Activated naive CD8-positive, alpha-beta T cell treated with anti-CD3 and anti-CD28 coated beads, Interleukin-2, amount 10 ng/mL, durations not matched to agents 7 days and 5 days (primary cell): ENCODE data around the gene RXRB. TPM values are rescaled to one million over a fixed set of nuclear protein-coding genes. Genes with fewer than 3 reads are reported as not detected.
A peak's percentile ranks its signal among the peaks of the same experiment; 100 is the strongest.

Source experiments
- ATAC-seq: fragments of 150-1000 bp; cut with Tn5 transposase; one replicate; pipeline ENCODE4 v1.10.0; 2021; ENCODE audit warnings: low read depth, moderate library complexity
- POLR2A ChIA-PET: fragments of 350-600 bp; sonication (Branson Sonifier 250); formaldehyde crosslinking; loops from one replicate; lab custom pipeline; 2021; ENCODE audit warnings: antibody characterized with exemption; lab: Charles Lee
- DNase-seq: peaks from one replicate; pipeline ENCODE4 v3.0.0; 2021
- H3K27ac Mint-ChIP-seq: one replicate; pipeline ENCODE4 v1.8.0; 2022; ENCODE audit warnings: mild to moderate bottlenecking, mixed read lengths
- H3K27me3 Mint-ChIP-seq: one replicate; pipeline ENCODE4 v1.8.0; 2022; ENCODE audit warnings: mild to moderate bottlenecking, moderate library complexity, mixed read lengths
- H3K36me3 Mint-ChIP-seq: one replicate; pipeline ENCODE4 v1.8.0; 2021; ENCODE audit warnings: mild to moderate bottlenecking, mixed read lengths
- H3K4me1 Mint-ChIP-seq: one replicate; pipeline ENCODE4 v1.8.0; 2021; ENCODE audit warnings: mixed read lengths
- H3K4me3 Mint-ChIP-seq: one replicate; pipeline ENCODE4 v1.8.0; 2022; ENCODE audit warnings: mild to moderate bottlenecking, moderate library complexity, mixed read lengths
- H3K9me3 Mint-ChIP-seq: one replicate; pipeline ENCODE4 v1.8.0; 2021; ENCODE audit warnings: mixed read lengths
- total RNA-seq, 2 experiments: library from RNA; stranded (reverse); gene quantifications; one replicate each; pipeline ENCODE4 v1.2.3, GENCODE V29; 2021

RXRB gene
- total RNA-seq, 2 experiments from 2014 or later, result 54.6 to 60.0 TPM

GRCh38 chr6:33207552-33208090, 7.2 kb upstream of the RXRB start:
- ATAC-seq (no peak), DNase-seq (no peak)
- POLR2A ChIA-PET, result interaction anchor here (0.9 to 2.5 kb wide), 15 partner anchors 8 to 236 kb away, joined by 3 to 26 read pairs (median 4); partner anchors contain the start of gene HLA-DPA1
- peaks cover 34% of the 10 kb centered on the region for H3K4me1 Mint-ChIP-seq
- no peaks in the 10 kb centered on the region for H3K9me3 Mint-ChIP-seq
- H3K27me3 Mint-ChIP-seq, result peaks cover 2% of the 10 kb centered on the region
- H3K36me3 Mint-ChIP-seq, result peaks cover 17% of the 10 kb centered on the region
- H3K4me3 Mint-ChIP-seq, result peak overlapping the region; percentile 91
- H3K27ac Mint-ChIP-seq, result peak overlapping the region; percentile 90

- POLR2A ChIA-PET, result interaction anchor here (1.5 to 2.5 kb wide), 3 partner anchors 9 to 53 kb away, joined by 3 to 26 read pairs (median 4); no protein-coding TSS in a partner anchor
- Mint-ChIP-seq H3K27me3 (no peaks in the 10 kb centered on the region), H3K4me3 (peak overlapping the region; percentile 91), H3K4me1 (peaks cover 38% of the 10 kb centered on the region), H3K9me3 (no peaks in the 10 kb centered on the region), H3K27ac (peak overlapping the region; percentile 90), H3K36me3 (peaks cover 22% of the 10 kb centered on the region)
- no peak for ATAC-seq
- DNase-seq, result no peak
Observed at GRCh38 chr6:33206864-33207551, 6.5 kb upstream of the RXRB start.

GRCh38 chr6:33206027-33206863, 5.8 kb upstream of the RXRB start:
- H3K36me3 Mint-ChIP-seq, result peaks cover 26% of the 10 kb centered on the region
- DNase-seq (no peak), ATAC-seq (no peak)
- peaks cover 42% of the 10 kb centered on the region for H3K4me1 Mint-ChIP-seq
- POLR2A ChIA-PET, result interaction anchor here (0.7 to 1.4 kb wide), 2 partner anchors 23 to 42 kb away, joined by 4 to 5 read pairs; no protein-coding TSS in a partner anchor
- H3K27ac Mint-ChIP-seq, result peak overlapping the region; percentile 62
- H3K4me3 Mint-ChIP-seq, result peak overlapping the region; percentile 46
- no peaks in the 10 kb centered on the region for H3K9me3 Mint-ChIP-seq
- H3K27me3 Mint-ChIP-seq, result no peaks in the 10 kb centered on the region

GRCh38 chr6:33205191-33206026, 4.9 kb upstream of the RXRB start:
- no peak for ATAC-seq
- POLR2A ChIA-PET, result interaction anchor here (0.6 to 1.7 kb wide), 7 partner anchors 22 to 188 kb away, joined by 3 to 15 read pairs (median 5); partner anchors contain the start of genes B3GALT4, RPS18 and VPS52
- peak overlapping the region; percentile 93 for H3K27ac Mint-ChIP-seq
- peak overlapping the region; percentile 97 for H3K4me3 Mint-ChIP-seq
- no peaks in the 10 kb centered on the region for H3K27me3 Mint-ChIP-seq
- H3K36me3 Mint-ChIP-seq, result peaks cover 26% of the 10 kb centered on the region
- H3K9me3 Mint-ChIP-seq, result no peaks in the 10 kb centered on the region
- DNase-seq, result no peak
- peaks cover 42% of the 10 kb centered on the region for H3K4me1 Mint-ChIP-seq

- Mint-ChIP-seq H3K27me3 (no peaks in the 10 kb centered on the region), H3K9me3 (no peaks in the 10 kb centered on the region), H3K36me3 (peaks cover 24% of the 10 kb centered on the region), H3K27ac (peak within 1 kb of the TSS; percentile 93), H3K4me1 (peaks cover 44% of the 10 kb centered on the region), H3K4me3 (peak within 1 kb of the TSS; percentile 97)
- ATAC-seq, result peak; percentile 65
- POLR2A ChIA-PET, result interaction anchor here (0.6 to 1.7 kb wide), 7 partner anchors 21 to 189 kb away, joined by 3 to 15 read pairs (median 5); partner anchors contain the start of genes B3GALT4, RPS18 and VPS52
- peak; percentile 91 for DNase-seq
Observed at GRCh38 chr6:33204415-33205190, 4.1 kb upstream of the RXRB start, which contains the start of gene HSD17B8. Gene HSD17B8 (plus strand): TSS chr6:33204655. CDS start chr6:33204669, 14 bp downstream.

GRCh38 chr6:33204165-33204414, 3.6 kb upstream of the RXRB start:
- H3K4me1 Mint-ChIP-seq, result peaks cover 44% of the 10 kb centered on the region
- peak overlapping the region; percentile 79 for H3K27ac Mint-ChIP-seq
- POLR2A ChIA-PET, result interaction anchor here (1.0 to 1.7 kb wide), 4 partner anchors 20 to 73 kb away, joined by 3 to 15 read pairs (median 5); partner anchors contain the start of genes B3GALT4, RPS18 and VPS52
- ATAC-seq (no peak), DNase-seq (no peak)
- H3K4me3 Mint-ChIP-seq, result peak overlapping the region; percentile 97
- H3K9me3 Mint-ChIP-seq, result no peaks in the 10 kb centered on the region
- H3K36me3 Mint-ChIP-seq, result peaks cover 21% of the 10 kb centered on the region
- no peaks in the 10 kb centered on the region for H3K27me3 Mint-ChIP-seq

GRCh38 chr6:33203443-33204164, 3.1 kb upstream of the RXRB start:
- Mint-ChIP-seq H3K36me3 (peaks cover 21% of the 10 kb centered on the region), H3K4me3 (peak overlapping the region; percentile 97), H3K4me1 (peaks cover 44% of the 10 kb centered on the region), H3K9me3 (no peaks in the 10 kb centered on the region), H3K27ac (peak overlapping the region; percentile 77), H3K27me3 (no peaks in the 10 kb centered on the region)
- DNase-seq, result no peak
- no peak for ATAC-seq
- POLR2A ChIA-PET, result no interaction called here

GRCh38 chr6:33202799-33203198, 2.3 kb upstream of the RXRB start:
- POLR2A ChIA-PET, result interaction anchor here (0.5 kb wide), 1 partner anchor 13 kb away, joined by 3 read pairs; no protein-coding TSS in a partner anchor
- no peaks in the 10 kb centered on the region for H3K9me3 Mint-ChIP-seq
- peaks cover 21% of the 10 kb centered on the region for H3K36me3 Mint-ChIP-seq
- ATAC-seq (no peak), DNase-seq (no peak)
- peak overlapping the region; percentile 96 for H3K27ac Mint-ChIP-seq
- peak overlapping the region; percentile 28 for H3K4me3 Mint-ChIP-seq
- peaks cover 51% of the 10 kb centered on the region for H3K4me1 Mint-ChIP-seq
- H3K27me3 Mint-ChIP-seq, result no peaks in the 10 kb centered on the region

- Mint-ChIP-seq H3K9me3 (no peaks in the 10 kb centered on the region), H3K4me1 (peaks cover 57% of the 10 kb centered on the region), H3K27ac (peak overlapping the region; percentile 96), H3K36me3 (peaks cover 23% of the 10 kb centered on the region), H3K27me3 (no peaks in the 10 kb centered on the region), H3K4me3 (peak overlapping the region; percentile 96)
- ATAC-seq (no peak), DNase-seq (no peak)
- POLR2A ChIA-PET, result no interaction called here
Observed at GRCh38 chr6:33201935-33202334, 1.5 kb upstream of the RXRB start.

GRCh38 chr6:33201147-33201545, 681 bp upstream of the RXRB start:
- ATAC-seq (no peak), DNase-seq (no peak)
- peaks cover 28% of the 10 kb centered on the region for H3K36me3 Mint-ChIP-seq
- peak overlapping the region; percentile 96 for H3K27ac Mint-ChIP-seq
- no peaks in the 10 kb centered on the region for H3K27me3 Mint-ChIP-seq
- H3K4me3 Mint-ChIP-seq, result peak overlapping the region; percentile 96
- POLR2A ChIA-PET, result no interaction called here
- H3K9me3 Mint-ChIP-seq, result no peaks in the 10 kb centered on the region
- peaks cover 56% of the 10 kb centered on the region for H3K4me1 Mint-ChIP-seq

GRCh38 chr6:33199687-33200218, 712 bp downstream of the RXRB start:
- Mint-ChIP-seq H3K27me3 (no peaks in the 10 kb centered on the region), H3K9me3 (no peaks in the 10 kb centered on the region), H3K4me1 (peaks cover 43% of the 10 kb centered on the region), H3K27ac (peak overlapping the region; percentile 88), H3K4me3 (peak overlapping the region; percentile 96), H3K36me3 (peaks cover 42% of the 10 kb centered on the region)
- POLR2A ChIA-PET, result interaction anchor here (0.5 to 1.5 kb wide), 9 partner anchors 9 to 341 kb away, joined by 3 to 9 read pairs (median 3); partner anchors contain the start of genes RGL2, RING1, RPS18 and VPS52
- DNase-seq, result peak; percentile 81
- ATAC-seq, result peak; percentile 21
